GM12892 (cell line): ENCODE data around the gene CEP20.

ENCODE experiments used
- POLR2A ChIP-seq: IDR thresholded peaks from 2 replicates; pipeline ENCODE4 v1.6.1; 2011; ENCODE audit warnings: low read depth, low read length, control low read depth
- POLR2AphosphoS5 ChIP-seq: IDR thresholded peaks from 2 replicates; pipeline ENCODE4 v1.6.1; 2011; ENCODE audit warnings: low read depth, low read length, control low read depth
- TAF1 ChIP-seq: IDR thresholded peaks from 2 replicates; pipeline ENCODE4 v1.6.1; 2011; ENCODE audit warnings: low read depth, mild to moderate bottlenecking, control low read depth, low read length, borderline replicate concordance

GRCh38 chr16:15913046-15913698 is 24.8 kb upstream of the CEP20 start:
- TF ChIP-seq POLR2A (no peak), POLR2AphosphoS5 (no peak), TAF1 (no peak)
